Omental fat pad (tissue), 4 donors: Measurements from ENCODE around the gene MMP11. TPM values are rescaled to one million over a fixed set of nuclear protein-coding genes. Genes with fewer than 3 reads are reported as not detected.

ENCODE experiments used
- ATAC-seq: fragments of 150-250 bp; one replicate; pipeline ENCODE4 v1.9.1; 2016; ENCODE audit warnings: mild to moderate bottlenecking, moderate library complexity; ENCODE audit not compliant: low FRiP score
- DNase-seq: peaks from one replicate; pipeline ENCODE4 v3.0.0-alpha.2; 2019; ENCODE audit warnings: low spot score
- CTCF ChIP-seq, 3 donors: fragments of 450-650 bp; IDR thresholded peaks; one replicate each; pipeline ENCODE4 v1.5.1; 2016 to 2017; ENCODE audit warnings: antibody characterized with exemption in 3 of 3, mild to moderate bottlenecking in 3 of 3, moderate library complexity in 2 of 3
- total RNA-seq, 4 donors: library from RNA; depleted of rRNA; stranded (reverse); fragments of >200 nt; gene quantifications; one replicate each; pipeline ENCODE4 v1.1.0, GENCODE V29; 2016

Gene MMP11
- total RNA-seq, 4 donors from 2014 or later = 0.79 to 3.1 (median 2.1) TPM; not detected in 1

- TF ChIP-seq CTCF (IDR thresholded peaks at IDR 0.05) = no peak
- no peak for DNase-seq
- ATAC-seq = no peak
These were observed 43.7 kb downstream of the MMP11 start for GRCh38 chr22:23816156-23816976.

DNA sequence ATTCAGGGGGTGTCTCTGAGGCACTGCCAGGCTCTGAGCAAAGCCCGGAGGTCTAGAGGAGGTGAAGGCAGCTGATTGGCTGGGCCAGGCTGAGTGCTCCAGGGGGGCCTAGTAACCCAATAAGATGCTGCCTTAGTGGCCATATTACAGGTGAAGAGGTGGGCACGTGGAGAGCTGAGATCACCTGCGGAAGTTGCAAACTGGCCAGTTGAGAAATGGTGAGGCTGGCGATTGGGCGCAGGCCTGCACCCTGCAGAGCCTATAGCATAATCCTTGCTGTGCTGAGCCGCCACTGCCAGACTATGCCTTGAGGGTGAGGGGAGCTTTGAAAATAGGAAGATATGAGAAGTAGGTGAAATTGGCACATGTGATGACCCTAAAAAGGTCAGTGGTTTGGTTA lies 44.5 kb downstream of the MMP11 start:
- DNase-seq (no peak), ATAC-seq (no peak)
- TF ChIP-seq CTCF (IDR thresholded peaks at IDR 0.05) = no peak

GRCh38 chr22:23818541-23818940 lies 45.9 kb downstream of the MMP11 start:
- ATAC-seq = no peak
- no peak for DNase-seq
- TF ChIP-seq CTCF (IDR thresholded peaks at IDR 0.05) = no peak

DNA sequence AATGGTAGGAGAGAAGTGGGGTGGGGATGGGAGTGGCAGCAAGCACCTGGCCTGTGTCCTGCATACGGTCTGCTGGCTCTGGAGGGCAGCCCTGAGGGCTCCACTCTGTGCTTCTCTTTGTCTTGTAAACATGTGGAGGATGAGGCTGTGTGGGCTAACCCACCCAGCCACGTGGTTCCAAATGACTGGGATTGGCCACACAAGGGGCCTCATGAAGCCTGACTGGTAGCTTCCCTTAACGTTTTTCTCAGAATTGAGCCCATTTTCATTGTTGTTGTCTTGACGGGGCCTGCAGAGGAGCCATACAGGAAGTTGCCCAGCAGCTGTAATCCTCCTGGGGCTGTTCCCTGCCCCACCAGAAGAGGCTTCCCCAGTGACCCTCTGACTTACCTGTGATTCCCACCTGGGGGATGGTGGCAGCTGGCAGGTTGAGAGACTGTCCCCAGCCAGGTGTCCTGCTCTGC lies 48.1 kb downstream of the MMP11 start:
- TF ChIP-seq CTCF (IDR thresholded peaks at IDR 0.05) = no peak
- DNase-seq (no peak), ATAC-seq (no peak)

DNA sequence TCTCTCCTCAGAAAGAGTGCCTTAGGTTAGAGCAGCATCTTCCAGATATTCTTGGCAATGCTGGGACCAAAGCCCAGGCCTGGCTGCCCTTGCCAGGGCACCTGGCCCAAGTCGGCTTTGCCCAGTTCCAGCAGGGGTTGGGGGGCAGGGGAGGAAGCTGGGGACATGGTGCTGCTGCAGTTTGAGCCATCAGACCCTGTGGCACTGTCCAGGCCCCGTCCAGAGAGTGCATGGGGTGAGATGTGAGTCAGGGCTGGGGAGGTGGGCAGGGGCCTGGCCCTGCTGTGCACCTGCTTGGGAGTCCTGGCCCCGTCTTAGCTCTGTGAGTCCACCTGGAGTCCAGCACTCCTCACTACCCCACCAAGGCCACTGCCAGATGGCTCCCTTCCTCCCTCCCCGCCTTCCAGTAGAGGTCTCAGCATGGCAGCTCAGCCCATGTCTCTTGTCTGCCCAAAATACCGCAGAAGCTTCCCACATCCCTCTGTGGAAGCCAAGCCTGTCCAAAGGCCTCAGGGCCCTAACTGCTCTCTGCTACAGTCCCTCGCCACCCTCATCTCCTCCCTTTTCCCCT lies 49.5 kb downstream of the MMP11 start:
- no peak for TF ChIP-seq CTCF (IDR thresholded peaks at IDR 0.05)
- ATAC-seq (no peak), DNase-seq (no peak)

- no peak for DNase-seq
- ATAC-seq = no peak
- no peak for TF ChIP-seq CTCF (IDR thresholded peaks at IDR 0.05)
These were observed 50.7 kb downstream of the MMP11 start for GRCh38 chr22:23823331-23823791.
